Activated CD4-positive, alpha-beta T cell treated with anti-CD3 and anti-CD28 coated beads, Interleukin-2, Interleukin-4, amounts not matched to agents 100 ng/mL and 50 ng/mL, durations not matched to agents 16 hours and 8 hours (primary cell): ENCODE data around the gene OXCT1.
A peak's percentile ranks its signal among the peaks of the same experiment; 100 is the strongest.
"Not testable (repeated sequence)": the region's sequence is repeated elsewhere in the genome, so short reads cannot be mapped to it uniquely, and the experiment has no call there.

ENCODE experiments used
- DNase-seq: peaks from one replicate; pipeline ENCODE4 v3.0.0-alpha.2; 2020; ENCODE audit warnings: low spot score

The OXCT1 gene

GRCh38 chr5:41716382-41716781, 153.8 kb downstream of the OXCT1 start:
- no peak for DNase-seq

- not testable (repeated sequence) for DNase-seq
Observed at GRCh38 chr5:41714446-41714845, 155.8 kb downstream of the OXCT1 start.

- no peak for DNase-seq
Observed at GRCh38 chr5:41708604-41708940, 161.7 kb downstream of the OXCT1 start.

- no peak for DNase-seq
Observed at GRCh38 chr5:41707853-41708603, 162.2 kb downstream of the OXCT1 start.

- peak; percentile 4 for DNase-seq
Observed at GRCh38 chr5:41695920-41696582, 174.2 kb downstream of the OXCT1 start.

GRCh38 chr5:41686767-41687166, 183.5 kb downstream of the OXCT1 start:
- DNase-seq = no peak

- no peak for DNase-seq
Observed at GRCh38 chr5:41686191-41686590, 184.0 kb downstream of the OXCT1 start.

- no peak for DNase-seq
Observed at GRCh38 chr5:41683181-41683580, 187.0 kb downstream of the OXCT1 start.

GRCh38 chr5:41682641-41683040, 187.6 kb downstream of the OXCT1 start:
- no peak for DNase-seq

GRCh38 chr5:41681840-41682239, 188.4 kb downstream of the OXCT1 start:
- no peak for DNase-seq
